Lower leg skin (tissue), 3 donors: Measurements from ENCODE around the gene GDF11.

Source experiments
- POLR2A ChIP-seq, 2 donors: fragments of 450-650 bp; IDR thresholded peaks; one replicate each; pipeline ENCODE4 v1.6.1; 2016 to 2017; ENCODE audit warnings: antibody characterized with exemption in 2 of 2, mild to moderate bottlenecking in 1 of 2, moderate library complexity in 1 of 2
- TF ChIP-seq, protein P1 (sequence below), 3 donors: fragments of 450-650 bp; IDR thresholded peaks; one replicate each; pipeline ENCODE4 v1.5.1; 2016; ENCODE audit warnings: antibody characterized with exemption in 3 of 3, mild to moderate bottlenecking in 3 of 3, moderate library complexity in 2 of 3

GRCh38 chr12:55705782-55706402 is 37.0 kb upstream of the GDF11 start:
- TF ChIP-seq, protein P1, sequence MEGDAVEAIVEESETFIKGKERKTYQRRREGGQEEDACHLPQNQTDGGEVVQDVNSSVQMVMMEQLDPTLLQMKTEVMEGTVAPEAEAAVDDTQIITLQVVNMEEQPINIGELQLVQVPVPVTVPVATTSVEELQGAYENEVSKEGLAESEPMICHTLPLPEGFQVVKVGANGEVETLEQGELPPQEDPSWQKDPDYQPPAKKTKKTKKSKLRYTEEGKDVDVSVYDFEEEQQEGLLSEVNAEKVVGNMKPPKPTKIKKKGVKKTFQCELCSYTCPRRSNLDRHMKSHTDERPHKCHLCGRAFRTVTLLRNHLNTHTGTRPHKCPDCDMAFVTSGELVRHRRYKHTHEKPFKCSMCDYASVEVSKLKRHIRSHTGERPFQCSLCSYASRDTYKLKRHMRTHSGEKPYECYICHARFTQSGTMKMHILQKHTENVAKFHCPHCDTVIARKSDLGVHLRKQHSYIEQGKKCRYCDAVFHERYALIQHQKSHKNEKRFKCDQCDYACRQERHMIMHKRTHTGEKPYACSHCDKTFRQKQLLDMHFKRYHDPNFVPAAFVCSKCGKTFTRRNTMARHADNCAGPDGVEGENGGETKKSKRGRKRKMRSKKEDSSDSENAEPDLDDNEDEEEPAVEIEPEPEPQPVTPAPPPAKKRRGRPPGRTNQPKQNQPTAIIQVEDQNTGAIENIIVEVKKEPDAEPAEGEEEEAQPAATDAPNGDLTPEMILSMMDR (IDR thresholded peaks at IDR 0.05): no peak
- TF ChIP-seq POLR2A (IDR thresholded peaks at IDR 0.05): no peak
